ENCODE data around the gene ZBTB18.

The ZBTB18 gene

GRCh38 chr1:244092293-244092963, 41.3 kb downstream of the ZBTB18 start:
- DNase-seq = no peak

GRCh38 chr1:244092964-244093638, 42.0 kb downstream of the ZBTB18 start:
- DNase-seq = no peak

- no peak for DNase-seq
Measured at GRCh38 chr1:244094880-244095528, 43.9 kb downstream of the ZBTB18 start.

- no peak for DNase-seq
Measured at GRCh38 chr1:244095529-244095911, 44.4 kb downstream of the ZBTB18 start.

- no peak for DNase-seq
Measured at GRCh38 chr1:244096066-244096610, 45.1 kb downstream of the ZBTB18 start.

- DNase-seq = no peak
Measured at GRCh38 chr1:244096691-244097090, 45.6 kb downstream of the ZBTB18 start.

- DNase-seq = no peak
Measured at GRCh38 chr1:244097523-244098405, 46.7 kb downstream of the ZBTB18 start.

- no peak for DNase-seq
Measured at GRCh38 chr1:244099258-244099930, 48.3 kb downstream of the ZBTB18 start.

- no peak for DNase-seq
Measured at GRCh38 chr1:244100276-244100675, 49.2 kb downstream of the ZBTB18 start.

- no peak for DNase-seq
Measured at GRCh38 chr1:244100704-244101453, 49.8 kb downstream of the ZBTB18 start.

- no peak for DNase-seq
Measured at GRCh38 chr1:244102046-244102445, 51.0 kb downstream of the ZBTB18 start.

- DNase-seq = no peak
Measured at GRCh38 chr1:244102468-244102867, 51.4 kb downstream of the ZBTB18 start.

- no peak for DNase-seq
Measured at GRCh38 chr1:244104309-244105060, 53.4 kb downstream of the ZBTB18 start.

GRCh38 chr1:244106176-244106575, 55.1 kb downstream of the ZBTB18 start:
- no peak for DNase-seq
